Measurements from ENCODE around the gene PA2G4. TPM values are rescaled to one million over a fixed set of nuclear protein-coding genes. Genes with fewer than 3 reads are reported as not detected.

The PA2G4 gene
- total and polyA plus RNA-seq, 10 of the 15 experiments (the other 5 are each of a cell fraction or from before 2014, with no cell fraction given): 148 to 514 (median 406) TPM

- TF ChIP-seq ZNF687 (IDR thresholded peaks at IDR 0.05) (no peak), RB1 (IDR thresholded peaks at IDR 0.05; ENCODE audit: borderline replicate concordance) (0 out of 2 replicates have a peak, but pooled peaks have one; percentile 44), CREB1 (IDR thresholded peaks at IDR 0.05; ENCODE audit: low read depth) (0 out of 2 replicates have a peak, but pooled peaks have one; percentile 19), CBX3 (IDR thresholded peaks at IDR 0.05; ENCODE audit: borderline replicate concordance, low read depth) (no peak), MTA3 (IDR thresholded peaks at IDR 0.05; ENCODE audit: borderline replicate concordance, low read length) (no peak), GATAD2B (conservative IDR thresholded peaks at IDR 0.05; ENCODE audit: low read depth) (0 out of 2 replicates have a peak, but pooled peaks have one; percentile 39), LARP7 (IDR thresholded peaks at IDR 0.05) (no peak), E4F1 (IDR thresholded peaks at IDR 0.05; ENCODE audit: borderline replicate concordance, partially characterized antibody) (no peak), SMC3 (IDR thresholded peaks at IDR 0.05; ENCODE audit: borderline replicate concordance, low read length) (0 out of 2 replicates have a peak, but pooled peaks have one; percentile 14), TCF12 (IDR thresholded peaks at IDR 0.05; ENCODE audit: low read depth, low read length) (peak; percentile 72; the same call in 1 of the 2 replicates), IKZF1 (conservative IDR thresholded peaks at IDR 0.05) (peak; percentile 53; the same call in 1 of the 2 replicates), PBX3 (IDR thresholded peaks at IDR 0.05; ENCODE audit: insufficient replicate concordance, low read depth, low read length) (no peak), ZZZ3 (IDR thresholded peaks at IDR 0.05; ENCODE audit: control insufficient read depth, insufficient read length, low read depth) (no peak)
Measured at GRCh38 chr12:56078931-56079722, 25.2 kb upstream of the PA2G4 start (continued).
